GM12875 (cell line): ENCODE results near the gene SELENBP1.

ENCODE experiments used
- H3K4me3 ChIP-seq: one replicate; pipeline ENCODE4 v1.5.1; 2011; ENCODE audit warnings: low read depth, low read length, control low read depth
- TF ChIP-seq, protein P1 (sequence below): IDR thresholded peaks from 2 replicates; pipeline ENCODE4 v1.5.1; 2011; ENCODE audit warnings: low read depth, mild to moderate bottlenecking, control low read depth, inconsistent platforms, low read length, moderate library complexity, borderline replicate concordance; ENCODE audit not compliant: insufficient read depth

Gene SELENBP1

DNA sequence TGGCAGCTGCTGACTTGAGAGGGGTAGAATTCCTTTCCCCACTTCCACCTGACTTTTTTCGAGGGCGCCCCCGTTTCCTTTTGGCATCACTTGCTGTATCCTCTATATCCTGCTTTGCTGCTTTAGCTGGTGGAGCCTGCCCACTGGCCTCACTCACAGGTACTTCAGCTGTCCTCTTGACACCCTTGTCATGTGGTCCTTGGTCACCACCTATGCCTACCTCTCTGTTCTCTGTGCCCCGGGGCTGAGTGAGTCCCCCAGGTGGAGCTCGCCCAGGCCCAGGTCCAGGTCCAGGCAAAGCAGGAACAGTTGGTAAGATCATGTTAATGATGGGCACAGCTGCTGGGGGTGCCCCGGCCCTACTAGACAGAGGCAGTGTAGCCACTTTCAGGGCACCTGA is 29.9 kb downstream of the SELENBP1 start:
- TF ChIP-seq, protein P1, sequence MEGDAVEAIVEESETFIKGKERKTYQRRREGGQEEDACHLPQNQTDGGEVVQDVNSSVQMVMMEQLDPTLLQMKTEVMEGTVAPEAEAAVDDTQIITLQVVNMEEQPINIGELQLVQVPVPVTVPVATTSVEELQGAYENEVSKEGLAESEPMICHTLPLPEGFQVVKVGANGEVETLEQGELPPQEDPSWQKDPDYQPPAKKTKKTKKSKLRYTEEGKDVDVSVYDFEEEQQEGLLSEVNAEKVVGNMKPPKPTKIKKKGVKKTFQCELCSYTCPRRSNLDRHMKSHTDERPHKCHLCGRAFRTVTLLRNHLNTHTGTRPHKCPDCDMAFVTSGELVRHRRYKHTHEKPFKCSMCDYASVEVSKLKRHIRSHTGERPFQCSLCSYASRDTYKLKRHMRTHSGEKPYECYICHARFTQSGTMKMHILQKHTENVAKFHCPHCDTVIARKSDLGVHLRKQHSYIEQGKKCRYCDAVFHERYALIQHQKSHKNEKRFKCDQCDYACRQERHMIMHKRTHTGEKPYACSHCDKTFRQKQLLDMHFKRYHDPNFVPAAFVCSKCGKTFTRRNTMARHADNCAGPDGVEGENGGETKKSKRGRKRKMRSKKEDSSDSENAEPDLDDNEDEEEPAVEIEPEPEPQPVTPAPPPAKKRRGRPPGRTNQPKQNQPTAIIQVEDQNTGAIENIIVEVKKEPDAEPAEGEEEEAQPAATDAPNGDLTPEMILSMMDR = no peak
- no peak overlapping the region for H3K4me3 ChIP-seq

DNA sequence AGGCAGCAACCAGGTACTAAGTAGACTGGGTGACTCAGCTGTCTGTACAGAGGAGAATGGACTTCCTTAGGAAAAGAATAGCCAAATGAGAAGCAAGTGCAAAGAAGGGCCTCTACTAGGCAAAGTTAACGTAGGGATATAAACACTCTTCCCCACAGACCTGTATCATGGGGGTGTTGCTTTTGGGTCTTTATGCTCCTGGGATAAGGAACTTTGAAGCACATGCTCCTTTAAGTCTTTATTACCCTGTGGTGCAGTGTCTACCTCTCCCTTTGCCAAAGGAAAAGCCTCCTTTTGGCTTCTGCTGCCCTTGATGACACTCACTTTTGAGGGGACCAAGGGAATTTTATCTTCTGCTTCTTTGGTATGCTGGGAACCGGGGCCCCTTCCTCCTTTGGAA is 30.5 kb downstream of the SELENBP1 start:
- H3K4me3 ChIP-seq = no peak overlapping the region
- TF ChIP-seq, protein P1 = no peak

DNA sequence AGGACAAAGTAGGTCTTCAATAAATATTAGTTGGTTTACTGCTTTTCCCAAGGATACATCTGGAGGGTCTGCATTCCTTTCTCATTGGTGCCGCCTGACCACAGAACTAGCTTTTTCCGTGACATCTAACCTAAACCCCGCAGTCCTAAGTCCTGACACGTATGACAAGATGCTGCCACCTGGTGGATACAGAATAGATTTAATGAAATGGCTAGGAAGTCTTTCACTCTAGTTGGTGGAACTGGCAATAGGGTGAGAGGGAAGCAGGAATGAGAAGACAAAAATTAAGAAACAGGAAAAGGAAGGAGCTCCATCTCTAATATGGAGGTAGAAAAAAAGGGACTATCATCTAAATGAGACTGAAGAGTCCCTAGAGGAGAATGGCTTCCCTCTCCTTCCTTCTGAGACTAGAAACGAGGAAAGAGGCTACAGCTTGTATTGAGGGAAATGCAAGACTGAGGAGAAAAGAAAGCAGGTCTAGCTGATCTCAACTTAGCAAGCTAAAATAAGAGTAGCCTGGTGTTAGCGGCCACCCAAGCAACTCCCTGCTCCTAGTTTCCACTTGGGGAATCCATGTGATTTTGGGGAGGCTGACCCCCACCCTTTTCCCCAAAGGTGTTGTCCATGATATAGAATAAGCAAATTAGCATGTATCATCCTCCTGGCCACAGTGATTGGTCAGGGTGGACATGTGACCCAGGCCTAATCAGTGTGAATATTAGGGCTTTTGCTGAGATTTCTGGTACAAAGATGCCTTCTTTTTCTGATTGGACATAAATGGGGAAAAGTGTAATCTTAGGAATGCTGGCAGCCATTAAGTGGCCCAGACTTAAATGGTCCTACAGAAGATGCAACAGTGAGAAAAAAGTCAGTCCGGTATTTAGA is 31.4 kb downstream of the SELENBP1 start:
- H3K4me3 ChIP-seq = no peak overlapping the region
- TF ChIP-seq, protein P1 = peak; percentile 59

DNA sequence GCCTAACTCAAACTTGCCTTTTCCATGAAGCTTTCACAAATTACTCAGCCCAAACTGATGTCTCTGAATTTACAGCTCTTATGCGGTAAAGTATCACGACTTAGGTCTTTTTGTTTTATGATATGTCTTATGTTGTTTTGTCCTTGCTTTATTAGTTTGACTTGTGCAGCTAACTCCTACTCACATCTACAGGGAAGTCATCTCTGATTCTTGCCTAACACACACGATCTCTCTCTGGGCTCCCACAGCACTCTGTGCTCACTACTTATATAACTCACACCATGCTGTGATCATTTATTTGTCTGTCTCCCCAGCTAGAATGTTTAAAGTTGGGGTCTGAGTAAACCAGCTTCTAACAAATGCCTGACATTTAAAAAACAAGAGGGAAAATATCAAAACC is 35.9 kb downstream of the SELENBP1 start:
- no peak overlapping the region for H3K4me3 ChIP-seq
- TF ChIP-seq, protein P1 = no peak

DNA sequence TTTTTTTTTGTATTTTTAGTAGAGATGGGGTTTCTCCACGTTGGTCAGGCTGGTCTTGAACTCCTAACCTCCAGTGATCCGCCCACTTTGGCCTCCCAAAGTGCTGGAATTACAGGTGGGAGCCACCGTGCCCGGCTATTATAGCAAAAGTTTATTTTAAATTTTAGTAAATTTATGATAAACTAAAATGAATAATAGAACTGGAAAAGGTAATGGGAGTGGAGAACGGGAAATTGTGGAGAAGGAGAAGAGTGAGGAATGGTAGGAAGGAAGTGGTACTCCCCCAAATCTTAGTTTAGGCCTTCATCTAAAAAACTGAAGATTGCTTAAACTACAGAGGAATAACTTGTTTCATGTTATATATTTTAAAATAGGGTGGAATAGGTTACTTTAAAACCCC is 37.7 kb downstream of the SELENBP1 start:
- no peak overlapping the region for H3K4me3 ChIP-seq
- TF ChIP-seq, protein P1 = no peak

DNA sequence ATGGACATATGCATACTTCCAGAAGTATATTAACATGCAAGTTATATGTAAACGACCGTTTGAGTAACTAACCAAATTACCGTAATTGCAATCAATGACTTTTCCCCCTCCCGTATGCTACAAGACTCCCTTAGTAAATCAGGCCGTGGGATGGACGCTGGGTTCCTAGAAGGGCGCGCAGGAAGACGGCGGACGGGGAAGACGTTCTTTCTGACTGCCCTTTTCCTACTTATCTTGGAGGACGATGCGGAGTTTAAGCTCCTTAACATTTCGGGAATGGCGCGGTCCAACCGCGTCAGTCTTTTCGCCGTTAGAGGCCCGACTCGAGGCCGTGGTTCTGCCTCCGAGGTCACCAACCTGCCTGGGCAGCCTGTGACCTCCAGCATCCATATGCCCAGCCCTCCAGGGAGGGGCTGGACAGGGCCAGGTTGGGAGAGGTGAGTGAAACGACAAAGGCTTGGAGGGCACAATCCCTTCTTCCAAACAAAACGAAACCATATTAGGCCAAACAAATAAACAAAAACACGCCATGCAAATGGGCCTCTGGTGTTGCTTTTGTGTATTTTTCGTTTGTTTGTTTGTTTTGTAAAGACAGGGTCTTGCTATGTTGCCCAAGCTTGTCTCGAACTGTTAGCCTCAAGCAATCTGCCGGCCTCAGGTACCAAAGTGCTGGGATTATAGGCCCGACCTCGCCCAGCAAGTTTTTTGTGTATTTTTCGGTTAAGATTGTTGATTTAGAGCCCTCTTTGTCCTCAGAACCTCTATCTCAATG is 44.4 kb downstream of the SELENBP1 start:
- H3K4me3 ChIP-seq = peak overlapping the region; percentile 58
- TF ChIP-seq, protein P1 = no peak
